NCI-H2029 treated with DMSO at 0.1 percent for 48 hours (cell line): Measurements from ENCODE around the gene RPL38.

Experiments used
- DNase-seq: peaks from one replicate; lab custom pipeline; 2025; lab: John Stamatoyannopoulos, UW

RPL38 gene

GRCh38 chr17:74250324-74250995 is 47.0 kb downstream of the RPL38 start:
- DNase-seq: no peak

GRCh38 chr17:74251051-74251450 is 47.6 kb downstream of the RPL38 start:
- no peak for DNase-seq

- DNase-seq: no peak
Measured at GRCh38 chr17:74251569-74251968, 48.1 kb downstream of the RPL38 start.

GRCh38 chr17:74252211-74252610 is 48.7 kb downstream of the RPL38 start:
- no peak for DNase-seq

GRCh38 chr17:74253036-74253435 is 49.6 kb downstream of the RPL38 start:
- no peak for DNase-seq

- no peak for DNase-seq
Measured at GRCh38 chr17:74257311-74257710, 53.8 kb downstream of the RPL38 start.

- no peak for DNase-seq
Measured at GRCh38 chr17:74259667-74260524, 56.4 kb downstream of the RPL38 start.
